GM12878 (cell line): ENCODE measurements around the gene ZNF710. TPM values are rescaled to one million over a fixed set of nuclear protein-coding genes. Genes with fewer than 3 reads are reported as not detected.

ENCODE experiments used
- ATAC-seq: fragments of 200-7000 bp; cut with Tn5 transposase; 3 replicates; pipeline ENCODE4 v1.9.1; 2020; ENCODE audit warnings: mild to moderate bottlenecking, moderate library complexity
- BruUV-seq: library from RNA; stranded (reverse); fragments of 400-500 nt; replicated peaks from 2 replicates; lab custom pipeline; 2021; lab: Mats Ljungman, UMichigan
- CTCF ChIA-PET: fragments of 300-600 bp; sonication (Branson Sonifier 250); formaldehyde crosslinking; extraction: SDS; loops from one replicate; lab custom pipeline; 2021; ENCODE audit warnings: inconsistent platforms; lab: Yijun Ruan, JAX
- POLR2A ChIA-PET: fragments of 350-600 bp; formaldehyde crosslinking; extraction: SDS; loops from one replicate; lab custom pipeline; 2021; ENCODE audit warnings: inconsistent platforms; lab: Charles Lee
- RAD21 ChIA-PET: fragments of 300-600 bp; sonication (Branson Sonifier 250); formaldehyde crosslinking; loops from one replicate; lab custom pipeline; 2023; ENCODE audit warnings: antibody characterized with exemption; ENCODE audit not compliant: unreplicated experiment; lab: Charles Lee
- SMC1A ChIA-PET: fragments of 300-600 bp; sonication (Branson Sonifier 250); formaldehyde crosslinking; loops from one replicate; lab custom pipeline; 2023; ENCODE audit not compliant: unreplicated experiment, uncharacterized antibody; lab: Charles Lee
- DNase-seq: peaks from one replicate; pipeline ENCODE4 v3.0.0-alpha.2; 2011; ENCODE audit warnings: low read depth, low spot score
- FAIRE-seq: peaks from 3 replicates; lab custom pipeline; 2011; peaks lifted over from hg19 to GRCh38; lab: Jason Lieb, UNC
- H2AFZ ChIP-seq: 2 replicates; pipeline ENCODE4 v1.6.0; 2011; ENCODE audit warnings: low read depth, low read length, control low read depth; ENCODE audit not compliant: control insufficient read depth
- H3K27ac ChIP-seq: 2 replicates; pipeline ENCODE4 v1.5.1; 2011; ENCODE audit warnings: control low read depth; ENCODE audit not compliant: control insufficient read depth, insufficient read depth
- H3K27me3 ChIP-seq, 2 experiments: replicated peaks in 1 of 2; 2 replicates each; pipeline versions ENCODE4 v1.6.0 to v1.6.1; 2011; ENCODE audit warnings: low read length in 1 of 2; ENCODE audit not compliant: control insufficient read depth in 2 of 2, insufficient read depth in 2 of 2
- H3K36me3 ChIP-seq, 2 experiments: 2 replicates each; pipeline ENCODE4 v1.5.1; 2011; ENCODE audit warnings: low read length in 1 of 2; ENCODE audit not compliant: control insufficient read depth in 2 of 2, insufficient read depth in 2 of 2
- H3K4me1 ChIP-seq: 2 replicates; pipeline ENCODE4 v1.6.1; 2011; ENCODE audit warnings: mild to moderate bottlenecking, low read length, moderate library complexity, mixed read lengths; ENCODE audit not compliant: control insufficient read depth, insufficient read depth
- H3K4me2 ChIP-seq: 2 replicates; pipeline ENCODE4 v1.6.0; 2011; ENCODE audit warnings: control low read depth; ENCODE audit not compliant: control insufficient read depth, insufficient read depth
- H3K4me3 ChIP-seq: fragments of 200-600 bp; sonication (generic); 2 replicates; pipeline ENCODE4 v1.5.1; 2016
- H3K79me2 ChIP-seq: 2 replicates; pipeline ENCODE4 v1.6.0; 2011; ENCODE audit warnings: low read length; ENCODE audit not compliant: control insufficient read depth, insufficient read depth
- H3K9ac ChIP-seq: 2 replicates; pipeline ENCODE4 v1.8.0; 2011; ENCODE audit warnings: low read length, control low read depth, mixed read lengths; ENCODE audit not compliant: control insufficient read depth, insufficient read depth
- H3K9me3 ChIP-seq: replicated peaks from 3 replicates; pipeline ENCODE4 v1.5.1; 2011; ENCODE audit warnings: mild to moderate bottlenecking, low read length; ENCODE audit not compliant: control insufficient read depth, insufficient read depth
- H4K20me1 ChIP-seq: 2 replicates; pipeline ENCODE4 v1.6.0; 2011; ENCODE audit not compliant: control insufficient read depth, insufficient read depth
- ATF2 ChIP-seq: IDR thresholded peaks from 2 replicates; pipeline ENCODE4 v1.6.1; 2012; ENCODE audit warnings: low read length, inconsistent platforms
- ATF7 ChIP-seq: fragments of 450-650 bp; IDR thresholded peaks from 2 replicates; pipeline ENCODE4 v1.6.1; 2016; ENCODE audit warnings: low read depth, mild to moderate bottlenecking
- CHD2 ChIP-seq: IDR thresholded peaks from 2 replicates; pipeline ENCODE4 v1.6.1; 2011; ENCODE audit warnings: low read depth, low read length, improper control_type of control experiment, borderline replicate concordance
- FOXM1 ChIP-seq: IDR thresholded peaks from 2 replicates; pipeline ENCODE4 v1.6.1; 2012; ENCODE audit warnings: low read depth, mild to moderate bottlenecking, inconsistent platforms, low read length, moderate library complexity
- NBN ChIP-seq: fragments of 450-650 bp; IDR thresholded peaks from 2 replicates; pipeline ENCODE4 v1.6.1; 2016
- PAX8 ChIP-seq: fragments of 450-650 bp; IDR thresholded peaks from 2 replicates; pipeline ENCODE4 v1.6.1; 2017; ENCODE audit warnings: mild to moderate bottlenecking, moderate library complexity
- RELA ChIP-seq: fragments of 450-650 bp; IDR thresholded peaks from 2 replicates; pipeline ENCODE4 v1.8.0; 2014; ENCODE audit warnings: borderline replicate concordance; ENCODE audit not compliant: partially characterized antibody
- ZSCAN29 ChIP-seq: fragments of 450-650 bp; IDR thresholded peaks from 2 replicates; pipeline ENCODE4 v1.6.1; 2017; ENCODE audit warnings: mild to moderate bottlenecking, moderate library complexity
- WGBS: methylation state at CpG from one replicate; pipeline ENCODE4 v1.1.6; 2016; ENCODE audit warnings: low lambda C conversion rate; ENCODE audit not compliant: insufficient replicate concordance, insufficient coverage; ENCODE audit errors: missing lambda C conversion rate; 5-methylcytosine and 5-hydroxymethylcytosine counted together
- in situ Hi-C: fragments of 300-500 bp; cut with MboI; formaldehyde crosslinking; loops from 9 replicates; pipeline ENCODE4 v1.14.3; 2018; ENCODE audit warnings: mixed read lengths
- intact Hi-C: fragments of 100-400 bp; cut with micrococcal nuclease; formaldehyde crosslinking; loops from one replicate; pipeline ENCODE4 v1.14.2; 2022; ENCODE audit not compliant: unreplicated experiment
- polyA plus RNA-seq, 11 experiments: library from polyadenylated mRNA; depleted of rRNA in 4 of 11; unstranded in 6 of 11; stranded (reverse) in 5 of 11; fragments of >200 nt; fragmentation: Nextera tagmentation in 4 of 11; fragmentation: Illumina TruSeq in 1 of 11; extraction: Ambion mirVana in 4 of 11; extraction: Trizol in 1 of 11; gene quantifications; 1 replicate in 1 of 11; 2 replicates in 10 of 11; pipeline versions ENCODE4 v1.2.1 to v1.2.3, GENCODE V29; 2011 to 2016; ENCODE audit warnings: inconsistent platforms in 2 of 11, missing spikeins in 2 of 11, low read depth in 1 of 11
- total RNA-seq, 4 experiments: library from RNA; depleted of rRNA in 3 of 4; stranded (reverse); fragments of >200 nt in 3 of 4; fragmentation: Illumina TruSeq in 1 of 4; extraction: Trizol in 1 of 4; gene quantifications; 2 replicates each; pipeline versions ENCODE4 v1.2.1 to v1.2.3, GENCODE V29; 2013 to 2021

ZNF710 gene
- total and polyA plus RNA-seq, 10 of the 15 experiments (the other 5 are each of a cell fraction or from before 2014, with no cell fraction given) = 1.4 to 43.5 (median 9.8) TPM

GRCh38 chr15:90084876-90085423 lies 83.8 kb downstream of the ZNF710 start:
- POLR2A ChIA-PET = interaction anchor here (1.0 to 1.6 kb wide), 2 partner anchors 9 to 10 kb away, joined by 3 to 4 read pairs; no protein-coding TSS in a partner anchor
- ATAC-seq = no peak
- Histone ChIP-seq H3K36me3 (peaks cover 25 to 34% of the 10 kb centered on the region in 2 experiments), H3K27ac (no peak overlapping the region), H2AFZ (no peak overlapping the region), H3K27me3 (no peaks in the 10 kb centered on the region), H3K79me2 (no peaks in the 10 kb centered on the region), H3K9ac (no peak overlapping the region), H4K20me1 (no peaks in the 10 kb centered on the region; the same call in 1 of the 2 replicates), H3K4me2 (no peak overlapping the region), H3K9me3 (no peaks in the 10 kb centered on the region), H3K4me3 (no peak overlapping the region), H3K4me1 (no peaks in the 10 kb centered on the region)
- no TSS peak for BruUV-seq
- CTCF ChIA-PET = interaction anchor here (0.6 to 3.0 kb wide), 9 partner anchors 8 to 324 kb away, joined by 3 to 26 read pairs (median 5); no protein-coding TSS in a partner anchor
- intact Hi-C loops = loop anchor here (5.0 to 10.0 kb wide), 2 partner anchors 208 to 320 kb away; no protein-coding TSS in a partner anchor
- RAD21 ChIA-PET = interaction anchor here (0.5 to 2.8 kb wide), 5 partner anchors 36 to 324 kb away, joined by 3 to 21 read pairs (median 3); no protein-coding TSS in a partner anchor
- in situ Hi-C loops = no loop called here
- SMC1A ChIA-PET = interaction anchor here (1.0 to 1.7 kb wide), 5 partner anchors 81 to 210 kb away, joined by 3 to 8 read pairs (median 3); no protein-coding TSS in a partner anchor
- no peak for TF ChIP-seq CHD2
- no peak for TF ChIP-seq ATF7
- TF ChIP-seq ATF2 = no peak
- no peak for TF ChIP-seq ZSCAN29
- no peak for TF ChIP-seq PAX8
- no peak for TF ChIP-seq RELA
- no peak for TF ChIP-seq NBN
- no peak for TF ChIP-seq FOXM1
- no peak for DNase-seq
- no peak for FAIRE-seq
- WGBS = 94% methylated on average over 18 of the region's 18 CpGs
